ENCODE data around the gene N4BP3. TPM values are rescaled to one million over a fixed set of nuclear protein-coding genes. Genes with fewer than 3 reads are reported as not detected.

N4BP3 gene
- total RNA-seq, 1 donor from 2014 or later = 2.6 TPM

DNA sequence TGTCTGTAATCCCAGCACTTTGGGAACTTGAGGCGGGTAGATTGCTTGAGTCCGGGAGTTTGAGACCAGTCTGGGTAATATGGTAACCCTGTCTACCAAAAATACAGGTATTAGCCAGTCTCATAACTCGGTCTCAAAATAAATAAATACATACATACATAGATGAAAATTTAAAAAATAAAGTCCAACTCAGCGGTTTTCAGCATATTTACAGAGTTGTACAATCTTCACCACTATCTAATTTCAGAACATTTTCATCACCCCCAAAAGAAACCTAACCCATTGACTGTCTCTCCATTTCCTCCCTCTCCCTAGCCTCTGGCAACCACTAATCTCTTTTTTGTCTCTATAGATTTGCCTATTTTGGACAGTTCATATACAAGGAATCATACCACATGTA lies 28.2 kb downstream of the N4BP3 start:
- ATAC-seq (no peak), DNase-seq (ENCODE audit: low spot score) (no peak)
- intact Hi-C loops (cut with DNase I) = no loop called here

DNA sequence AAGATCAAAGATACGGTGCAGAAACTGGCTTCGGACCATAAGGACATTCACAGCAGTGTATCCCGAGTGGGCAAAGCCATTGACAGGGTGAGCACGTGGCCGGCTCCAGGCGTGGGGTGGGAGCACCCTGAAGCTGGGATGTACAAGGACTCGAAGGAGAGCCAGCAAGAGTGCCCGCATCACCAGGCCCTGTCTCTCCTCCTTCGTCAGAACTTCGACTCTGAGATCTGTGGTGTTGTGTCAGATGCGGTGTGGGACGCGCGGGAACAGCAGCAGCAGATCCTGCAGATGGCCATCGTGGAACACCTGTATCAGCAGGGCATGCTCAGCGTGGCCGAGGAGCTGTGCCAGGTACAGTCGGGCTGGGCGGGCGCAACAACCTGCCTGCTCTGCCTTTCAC lies 29.3 kb downstream of the N4BP3 start:
- no peak for DNase-seq (ENCODE audit: low spot score)
- intact Hi-C loops (cut with DNase I) = no loop called here
- no peak for ATAC-seq

GRCh38 chr5:178143246-178143645 lies 29.9 kb downstream of the N4BP3 start:
- intact Hi-C loops (cut with DNase I) = no loop called here
- DNase-seq (ENCODE audit: low spot score) (no peak), ATAC-seq (no peak)

DNA sequence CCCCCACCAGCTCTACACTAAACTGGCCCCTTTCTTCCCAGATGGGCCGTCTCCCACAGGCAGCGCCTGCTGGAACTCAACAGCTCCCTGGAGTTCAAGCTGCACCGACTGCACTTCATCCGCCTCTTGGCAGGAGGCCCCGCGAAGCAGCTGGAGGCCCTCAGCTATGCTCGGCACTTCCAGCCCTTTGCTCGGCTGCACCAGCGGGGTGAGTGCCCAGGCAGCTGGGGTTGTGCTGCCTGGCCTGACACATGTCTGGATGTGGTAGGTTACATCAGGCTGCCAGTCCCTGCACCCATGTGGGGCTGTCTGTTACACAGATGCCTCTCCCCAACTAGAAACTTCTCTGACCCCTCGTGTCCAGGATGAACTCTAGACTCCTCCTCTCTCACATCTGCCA lies 30.6 kb downstream of the N4BP3 start:
- DNase-seq (ENCODE audit: low spot score) = no peak
- no peak for ATAC-seq
- intact Hi-C loops (cut with DNase I) = no loop called here

GRCh38 chr5:178145965-178146820 lies 32.9 kb downstream of the N4BP3 start:
- intact Hi-C loops (cut with DNase I) = no loop called here
- ATAC-seq (peak; percentile 54), DNase-seq (ENCODE audit: low spot score) (peak; percentile 69)

DNA sequence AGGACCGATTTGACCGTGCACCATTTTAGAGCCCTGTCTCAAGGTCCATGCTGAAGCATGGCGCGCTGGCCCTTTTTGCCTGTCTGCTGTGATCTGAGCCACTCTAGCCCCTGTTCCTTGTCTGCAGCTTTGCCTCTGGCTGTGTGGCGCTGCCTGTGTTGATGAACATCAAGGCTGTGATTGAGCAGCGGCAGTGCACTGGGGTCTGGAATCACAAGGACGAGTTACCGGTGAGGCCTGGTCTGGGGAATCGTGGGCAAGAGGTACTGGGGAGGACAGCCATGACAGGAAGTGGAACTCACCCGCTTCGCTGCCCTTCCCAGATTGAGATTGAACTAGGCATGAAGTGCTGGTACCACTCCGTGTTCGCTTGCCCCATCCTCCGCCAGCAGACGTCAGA lies 34.1 kb downstream of the N4BP3 start:
- intact Hi-C loops (cut with DNase I) = no loop called here
- DNase-seq (ENCODE audit: low spot score) = no peak

DNA sequence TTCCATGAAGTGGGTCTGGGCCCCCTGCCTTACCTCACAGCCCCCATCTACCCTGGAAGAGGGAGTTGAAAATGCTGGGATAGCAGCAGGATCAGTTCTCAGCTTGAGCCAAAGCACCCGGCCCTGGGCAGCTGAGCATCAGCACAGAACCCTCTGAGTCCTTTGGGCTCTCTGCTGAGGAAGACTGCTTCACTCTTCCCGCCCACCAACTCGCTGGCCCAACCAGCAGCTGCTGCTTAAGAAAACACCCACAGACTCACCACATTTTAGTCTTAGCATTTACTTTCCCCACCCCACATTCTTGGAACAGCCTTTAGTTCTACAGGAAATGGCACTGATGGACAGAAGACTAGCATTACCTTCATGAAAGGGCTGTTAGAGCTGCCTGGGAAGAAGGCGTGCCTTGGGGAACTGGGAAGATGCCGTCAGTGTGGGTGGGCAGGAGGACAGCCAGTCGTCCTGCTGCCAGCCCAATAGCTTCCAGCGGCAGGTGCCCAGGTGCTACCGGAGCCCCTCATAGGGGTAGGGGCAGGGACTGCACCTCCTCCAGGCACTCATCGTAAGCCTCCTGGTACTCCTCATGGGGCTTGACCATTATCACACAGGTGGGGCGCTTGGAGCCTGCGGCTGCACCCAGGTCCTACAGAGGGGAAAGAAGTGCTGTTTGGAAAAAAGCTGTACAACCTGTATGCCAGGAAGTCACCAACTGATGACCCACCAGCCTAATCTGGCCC lies 36.0 kb downstream of the N4BP3 start:
- ATAC-seq = no peak
- no peak for DNase-seq (ENCODE audit: low spot score)
- intact Hi-C loops (cut with DNase I) = no loop called here

More for the DNA sequence above, 34.1 kb downstream of the N4BP3 start:
- ATAC-seq = no peak

DNA sequence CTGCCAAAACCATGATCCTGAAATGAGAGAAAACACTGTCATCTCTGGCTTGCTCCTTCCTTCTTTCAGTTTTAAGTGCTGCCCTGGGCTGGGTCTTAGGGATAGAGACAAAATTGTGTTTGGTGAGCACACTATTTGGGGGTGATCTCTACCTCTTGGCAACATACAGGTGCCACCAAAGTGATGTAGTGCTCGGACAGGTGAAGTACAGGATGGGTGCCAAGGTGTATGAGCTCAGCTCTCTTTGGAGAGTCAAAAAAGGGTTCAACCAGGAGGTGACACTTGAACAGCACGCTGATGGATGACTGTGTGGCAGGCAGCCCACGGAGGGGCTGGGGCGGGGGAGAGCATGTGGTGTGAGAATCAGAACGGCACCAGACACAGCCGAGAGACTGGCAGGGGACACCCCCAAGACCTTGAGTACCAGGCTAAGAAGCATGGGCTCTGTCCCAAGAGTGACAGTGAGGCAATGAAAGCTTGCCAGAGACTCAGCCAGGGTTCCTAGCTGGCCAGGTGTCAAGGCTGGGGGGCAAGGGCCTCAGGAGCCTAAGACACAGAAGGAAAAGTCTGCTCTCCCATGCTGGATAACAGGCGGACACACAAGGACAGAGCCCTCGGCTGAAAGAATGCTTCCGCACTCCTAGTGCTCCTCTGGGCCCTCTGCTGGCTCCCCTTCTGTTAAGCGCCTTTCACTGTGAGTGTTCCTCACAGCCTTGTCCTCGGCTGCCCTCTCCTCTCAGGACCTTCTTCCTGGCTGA lies 37.8 kb downstream of the N4BP3 start:
- no peak for ATAC-seq
- no peak for DNase-seq (ENCODE audit: low spot score)
- intact Hi-C loops (cut with DNase I) = no loop called here

- intact Hi-C loops (cut with DNase I) = no loop called here
- DNase-seq (ENCODE audit: low spot score) (no peak), ATAC-seq (no peak)
Observed at GRCh38 chr5:178152491-178153444, 39.4 kb downstream of the N4BP3 start.

DNA sequence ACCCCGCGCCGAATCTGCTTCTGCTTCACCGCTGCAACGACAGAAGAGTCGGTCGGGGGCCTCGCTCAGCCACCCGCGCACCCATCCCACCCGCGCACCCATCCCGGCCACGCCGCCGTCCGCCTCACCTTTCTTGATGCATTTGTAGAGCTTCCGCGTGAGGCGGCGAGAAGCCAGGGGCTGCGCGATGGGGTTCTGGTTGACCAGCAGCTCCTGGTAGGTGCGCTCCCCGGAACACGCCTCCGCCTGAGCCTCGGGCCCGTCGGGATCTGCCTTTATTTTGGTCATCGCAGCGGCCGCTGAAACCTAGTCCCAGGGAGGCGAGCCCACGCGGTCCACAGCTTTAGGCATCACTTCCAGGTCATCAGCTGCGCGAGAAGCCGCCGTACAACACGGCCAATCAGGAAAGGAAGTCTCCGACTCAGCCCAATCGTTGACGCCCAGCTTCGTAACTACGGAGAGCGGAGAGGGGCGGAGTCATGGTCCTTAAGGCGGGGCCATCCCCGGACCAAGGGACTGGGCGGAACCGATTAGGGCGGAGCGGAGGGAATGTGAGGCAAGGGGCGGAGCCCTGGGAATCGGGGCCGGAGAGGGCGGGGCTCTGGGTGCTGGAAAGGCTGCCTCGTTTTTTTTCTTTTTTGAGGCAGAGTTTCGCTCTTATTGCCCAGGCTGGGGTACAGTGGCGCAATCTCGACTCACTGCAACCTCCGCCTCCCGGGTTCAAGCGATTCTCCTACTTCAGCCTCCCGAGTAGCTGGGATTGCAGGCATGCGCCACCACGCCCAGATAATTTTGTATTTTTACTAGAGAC lies 40.4 kb downstream of the N4BP3 start, which contains the start of gene NHP2:
Gene NHP2, minus strand, starts transcription at position 356 of the 811 bp plus-strand sequence. Its CDS starts 68 bp downstream, at position 288.
- intact Hi-C loops (cut with DNase I) = no loop called here
- peak; percentile 100 for DNase-seq (ENCODE audit: low spot score)
- peak; percentile 100 for ATAC-seq

GRCh38 chr5:178155065-178155464 lies 41.7 kb downstream of the N4BP3 start:
- DNase-seq (ENCODE audit: low spot score) (no peak), ATAC-seq (no peak)
- intact Hi-C loops (cut with DNase I) = no loop called here

GRCh38 chr5:178160176-178160575 lies 46.8 kb downstream of the N4BP3 start:
- ATAC-seq (no peak), DNase-seq (ENCODE audit: low spot score) (no peak)
- intact Hi-C loops (cut with DNase I) = loop anchor here (5.0 kb wide), 1 partner anchor 83 kb away; no protein-coding TSS in a partner anchor

GRCh38 chr5:178162481-178162880 lies 49.1 kb downstream of the N4BP3 start:
- ATAC-seq (no peak), DNase-seq (ENCODE audit: low spot score) (no peak)
- intact Hi-C loops (cut with DNase I) = loop anchor here (5.0 kb wide), 1 partner anchor 85 kb away; no protein-coding TSS in a partner anchor

- DNase-seq (ENCODE audit: low spot score) (peak; percentile 92), ATAC-seq (peak; percentile 95)
- intact Hi-C loops (cut with DNase I) = loop anchor here (5.0 kb wide), 1 partner anchor 87 kb away; no protein-coding TSS in a partner anchor
Observed at GRCh38 chr5:178163772-178164735, 50.7 kb downstream of the N4BP3 start.

- intact Hi-C loops (cut with DNase I) = no loop called here
- DNase-seq (ENCODE audit: low spot score) (no peak), ATAC-seq (no peak)
Observed at GRCh38 chr5:178165581-178165980, 52.2 kb downstream of the N4BP3 start.

DNA sequence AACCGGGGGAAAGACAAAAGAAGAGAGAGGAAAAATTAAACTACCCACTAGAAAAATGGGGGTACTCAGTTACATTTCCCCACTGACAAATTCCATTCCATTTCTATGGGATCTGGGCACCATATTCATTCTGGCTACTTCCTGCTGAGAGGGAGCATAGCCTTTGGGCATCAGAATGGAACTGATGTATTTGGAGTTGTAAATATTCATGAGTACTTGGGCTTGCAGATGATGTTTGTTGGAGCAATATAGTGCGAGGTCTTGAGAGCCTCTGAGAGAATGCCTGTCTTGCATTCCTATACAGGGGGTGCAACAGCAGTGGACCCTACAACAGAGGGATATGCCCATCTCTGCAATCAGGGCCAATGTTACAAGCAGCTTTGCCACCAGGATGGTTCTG lies 57.1 kb downstream of the N4BP3 start:
- intact Hi-C loops (cut with DNase I) = no loop called here
- ATAC-seq (no peak), DNase-seq (ENCODE audit: low spot score) (no peak)
